Ovary (tissue), 9 donors: ENCODE data around the gene IL12A. TPM values are rescaled to one million over a fixed set of nuclear protein-coding genes. Genes with fewer than 3 reads are reported as not detected.

Source experiments
- DNase-seq, 5 donors: peaks; one replicate each; pipeline ENCODE4 v3.0.0-alpha.2; 2019 to 2020
- H3K27ac ChIP-seq, 2 donors: fragments of 200-600 bp; one replicate each; pipeline versions ENCODE4 v1.5.1 to v1.8.0; 2019 to 2022
- H3K27me3 ChIP-seq: fragments of 200-600 bp; one replicate; pipeline ENCODE4 v1.8.0; 2022
- H3K36me3 ChIP-seq: fragments of 200-600 bp; sonication (generic); one replicate; pipeline ENCODE4 v1.5.1; 2019
- H3K4me1 ChIP-seq: one replicate; pipeline ENCODE4 v1.8.1; 2013; ENCODE audit warnings: mild to moderate bottlenecking, moderate library complexity; ENCODE audit not compliant: insufficient read depth
- H3K4me3 ChIP-seq: fragments of 200-600 bp; sonication (generic); one replicate; pipeline ENCODE4 v1.5.1; 2017
- H3K9me3 ChIP-seq, 2 donors: fragments of 200-600 bp in 1 of 2; sonication (generic) in 1 of 2; one replicate each; pipeline versions ENCODE4 v1.5.1 to v1.8.1; 2013 to 2019; ENCODE audit warnings: mild to moderate bottlenecking in 1 of 2, moderate library complexity in 1 of 2
- EP300 ChIP-seq: sonication (generic); formaldehyde crosslinking; IDR thresholded peaks from one replicate; pipeline ENCODE4 v1.6.1; 2017; ENCODE audit warnings: antibody characterized with exemption
- POLR2A ChIP-seq: fragments of 450-650 bp; IDR thresholded peaks from one replicate; pipeline ENCODE4 v1.6.1; 2017; ENCODE audit warnings: antibody characterized with exemption, mild to moderate bottlenecking, moderate library complexity
- WGBS, 3 donors: extraction: QIAGEN DNeasy Blood & Tissue Kit in 1 of 3; methylation state at CpG; one replicate each; pipeline versions ENCODE4 v1.1.5 to v1.1.7; 2013 to 2017; 5-methylcytosine and 5-hydroxymethylcytosine counted together
- intact Hi-C, 4 donors: fragments of 100-400 bp; cut with DNase I; formaldehyde crosslinking; loops; one replicate each; pipeline versions ENCODE4 v1.11.0 to v1.15.1; 2022 to 2023
- polyA plus RNA-seq, 2 donors: library from polyadenylated mRNA; stranded (reverse); fragments of 200-250 nt in 1 of 2; fragments of 350-450 nt in 1 of 2; fragmentation: Illumina TruSeq in 1 of 2; extraction: RNeasy Lipid Tissue Mini Kit (QIAGEN cat#74804) in 1 of 2; gene quantifications; one replicate each; pipeline ENCODE4 v1.2.3, GENCODE V29; 2013 to 2014
- total RNA-seq, 7 donors: library from RNA; depleted of rRNA in 2 of 7; stranded (reverse); fragments of >200 nt in 2 of 7; fragmentation: NEBNext Ultra II Directional in 3 of 7; extraction: Animal tissue kit (Norgen Biotek cat#: 25700) in 3 of 7; gene quantifications; one replicate each; pipeline versions ENCODE4 v1.1.0 to v1.2.4, GENCODE V29; 2016 to 2023
- TF ChIP-seq, protein P1 (sequence below), 3 donors: fragments of 450-650 bp in 2 of 3; fragments of 200-600 bp in 1 of 3; IDR thresholded peaks; one replicate each; pipeline versions ENCODE4 v1.5.1 to v1.8.0; 2016 to 2022; ENCODE audit warnings: antibody characterized with exemption in 3 of 3, mild to moderate bottlenecking in 1 of 3
- donor health status: DM: no; HTN: no; CAD: no; lungs with moderate emphysema.
- donor health status: DM: no; HTN: no; CAD: no.
- donor health status: Bipolar disorder and iron deficiency.
- donor health status: DM: yes; HTN: yes; CAD: no.
- donor health status: DM: no; HTN: no; CAD: no.
- donor health status: DM: yes; HTN: yes; CAD: no.

IL12A gene
- total and polyA plus RNA-seq, 9 donors: 0.15 to 6.0 (median 0.44) TPM; not detected in 1

DNA sequence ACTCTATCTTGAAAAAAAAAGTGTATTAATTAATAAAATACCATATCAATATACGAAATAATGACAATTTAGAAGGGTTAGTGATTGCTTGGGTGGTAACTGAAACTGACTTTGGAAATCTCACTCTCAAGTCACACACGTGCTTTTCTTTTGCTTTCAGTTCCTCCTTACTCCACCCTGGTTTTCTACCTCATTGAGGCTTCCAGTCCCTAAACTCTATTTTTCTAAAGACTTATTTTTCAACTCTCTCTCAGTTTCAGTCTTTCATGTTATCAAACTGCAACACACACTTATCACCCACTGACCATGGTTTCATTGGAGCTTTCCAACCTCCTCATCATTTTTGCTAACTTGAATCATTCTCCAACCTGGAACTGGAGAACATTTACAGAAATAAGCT, 23.5 kb downstream of the IL12A start:
- Histone ChIP-seq H3K27me3 (no peaks in the 10 kb centered on the region), H3K27ac (no peak overlapping the region), H3K36me3 (no peaks in the 10 kb centered on the region), H3K9me3 (no peaks in the 10 kb centered on the region), H3K4me1 (no peaks in the 10 kb centered on the region), H3K4me3 (no peak overlapping the region)
- WGBS, 3 donors: 64 to 76% (median 69%) methylated on average over 2 of the region's 2 CpGs
- no peak for DNase-seq
- TF ChIP-seq POLR2A: no peak
- no peak for TF ChIP-seq EP300
- TF ChIP-seq, protein P1, sequence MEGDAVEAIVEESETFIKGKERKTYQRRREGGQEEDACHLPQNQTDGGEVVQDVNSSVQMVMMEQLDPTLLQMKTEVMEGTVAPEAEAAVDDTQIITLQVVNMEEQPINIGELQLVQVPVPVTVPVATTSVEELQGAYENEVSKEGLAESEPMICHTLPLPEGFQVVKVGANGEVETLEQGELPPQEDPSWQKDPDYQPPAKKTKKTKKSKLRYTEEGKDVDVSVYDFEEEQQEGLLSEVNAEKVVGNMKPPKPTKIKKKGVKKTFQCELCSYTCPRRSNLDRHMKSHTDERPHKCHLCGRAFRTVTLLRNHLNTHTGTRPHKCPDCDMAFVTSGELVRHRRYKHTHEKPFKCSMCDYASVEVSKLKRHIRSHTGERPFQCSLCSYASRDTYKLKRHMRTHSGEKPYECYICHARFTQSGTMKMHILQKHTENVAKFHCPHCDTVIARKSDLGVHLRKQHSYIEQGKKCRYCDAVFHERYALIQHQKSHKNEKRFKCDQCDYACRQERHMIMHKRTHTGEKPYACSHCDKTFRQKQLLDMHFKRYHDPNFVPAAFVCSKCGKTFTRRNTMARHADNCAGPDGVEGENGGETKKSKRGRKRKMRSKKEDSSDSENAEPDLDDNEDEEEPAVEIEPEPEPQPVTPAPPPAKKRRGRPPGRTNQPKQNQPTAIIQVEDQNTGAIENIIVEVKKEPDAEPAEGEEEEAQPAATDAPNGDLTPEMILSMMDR (IDR thresholded peaks at IDR 0.05): no peak
- intact Hi-C loops: no loop called here

DNA sequence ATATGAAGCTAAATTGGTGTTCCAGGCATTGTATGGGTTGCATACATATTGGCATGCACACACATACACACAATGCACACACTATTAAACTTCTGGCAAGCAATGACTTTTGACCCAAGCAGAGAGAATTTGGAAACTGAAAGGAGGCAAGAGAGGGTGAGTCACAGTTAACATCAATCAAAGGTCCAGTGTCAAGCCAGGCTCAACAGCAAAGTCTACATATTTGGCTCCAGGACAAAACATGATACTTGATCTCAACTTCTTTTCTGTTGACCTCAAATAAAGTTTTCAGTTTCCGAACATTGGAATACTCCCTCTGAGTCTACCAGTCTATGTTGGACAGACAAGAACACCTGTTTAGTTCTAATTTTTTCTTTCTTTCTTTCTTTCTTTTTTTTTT, 28.3 kb downstream of the IL12A start:
- Histone ChIP-seq H3K27ac (no peak overlapping the region), H3K4me3 (no peak overlapping the region), H3K27me3 (no peaks in the 10 kb centered on the region), H3K9me3 (no peaks in the 10 kb centered on the region), H3K4me1 (no peaks in the 10 kb centered on the region), H3K36me3 (no peaks in the 10 kb centered on the region)
- no peak for TF ChIP-seq POLR2A
- TF ChIP-seq, protein P1 (IDR thresholded peaks at IDR 0.05): no peak
- no peak for TF ChIP-seq EP300
- WGBS, 3 donors: 45 to 62% (median 49%) methylated on average over 1 of the region's 1 CpG
- no peak for DNase-seq
- intact Hi-C loops: no loop called here

DNA sequence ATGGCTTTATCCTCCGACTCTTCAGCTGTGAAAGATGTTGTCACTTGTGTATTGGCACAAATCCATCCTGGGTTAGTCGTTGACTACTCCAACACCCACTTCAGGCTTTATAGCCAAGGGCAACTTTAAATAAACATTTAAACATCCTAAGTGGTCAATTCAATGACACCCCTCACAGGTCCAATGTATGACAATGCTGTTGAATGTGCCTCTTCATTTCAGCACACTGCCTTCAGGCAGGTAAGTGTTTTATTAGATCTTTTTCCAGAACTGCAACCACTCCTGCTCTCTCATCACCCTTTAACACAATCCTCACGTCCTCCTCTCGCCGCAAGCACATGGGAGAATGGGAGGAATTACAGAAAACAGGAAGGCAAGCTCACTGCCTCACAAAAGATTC, 30.3 kb downstream of the IL12A start:
- intact Hi-C loops: no loop called here
- H3K9me3 ChIP-seq: no peaks in the 10 kb centered on the region

DNA sequence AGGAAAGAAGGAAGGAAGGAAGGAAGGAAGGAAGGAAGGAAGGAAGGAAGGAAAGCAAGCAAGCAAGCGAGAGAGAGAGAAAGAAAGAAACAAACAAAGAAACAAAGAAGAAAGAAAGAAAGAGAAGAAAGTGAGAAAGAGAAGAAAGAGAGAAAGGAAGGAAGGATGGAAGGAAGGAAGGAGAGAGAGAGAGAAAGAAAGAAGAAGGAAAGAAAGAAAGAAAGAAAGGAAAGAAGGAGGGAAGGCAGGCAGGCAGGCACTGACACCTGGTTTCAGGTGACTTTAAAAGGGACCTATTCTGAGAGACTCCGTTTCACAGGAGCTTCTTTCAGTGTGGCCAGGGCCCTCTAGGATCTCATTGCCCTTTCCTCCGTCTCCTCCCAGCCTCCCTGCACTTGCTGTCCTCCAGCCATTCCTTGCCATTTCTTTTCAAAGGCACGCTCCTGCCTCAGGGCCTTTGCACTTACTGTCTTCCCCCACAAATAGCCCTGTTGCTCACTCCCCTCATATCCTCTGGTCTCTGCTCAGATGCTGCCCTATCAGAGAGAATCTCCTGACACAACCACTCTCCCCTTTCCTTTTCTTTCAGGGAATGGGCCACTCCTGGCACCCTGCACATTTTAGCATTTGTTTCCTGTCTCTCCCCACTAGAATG, 31.5 kb downstream of the IL12A start:
- H3K27ac ChIP-seq: no peak overlapping the region
- no peaks in the 10 kb centered on the region for H3K36me3 ChIP-seq
- intact Hi-C loops: no loop called here
- no peak for DNase-seq
- H3K4me1 ChIP-seq: no peaks in the 10 kb centered on the region
- H3K27me3 ChIP-seq: no peaks in the 10 kb centered on the region
- no peak overlapping the region for H3K4me3 ChIP-seq
- 82 to 87% (median 87%) methylated on average over 4 of the region's 4 CpGs for WGBS, 3 donors
- no peak for TF ChIP-seq EP300
- TF ChIP-seq, protein P1 (IDR thresholded peaks at IDR 0.05): no peak
- TF ChIP-seq POLR2A: no peak
- H3K9me3 ChIP-seq: no peaks in the 10 kb centered on the region

More for the DNA sequence above, 30.3 kb downstream of the IL12A start:
- Histone ChIP-seq H3K27me3 (no peaks in the 10 kb centered on the region), H3K27ac (no peak overlapping the region), H3K4me1 (no peaks in the 10 kb centered on the region), H3K36me3 (no peaks in the 10 kb centered on the region), H3K4me3 (no peak overlapping the region)
- TF ChIP-seq EP300: no peak
- DNase-seq: no peak
- WGBS, 3 donors: 57 to 65% (median 63%) methylated on average over 5 of the region's 5 CpGs

DNA sequence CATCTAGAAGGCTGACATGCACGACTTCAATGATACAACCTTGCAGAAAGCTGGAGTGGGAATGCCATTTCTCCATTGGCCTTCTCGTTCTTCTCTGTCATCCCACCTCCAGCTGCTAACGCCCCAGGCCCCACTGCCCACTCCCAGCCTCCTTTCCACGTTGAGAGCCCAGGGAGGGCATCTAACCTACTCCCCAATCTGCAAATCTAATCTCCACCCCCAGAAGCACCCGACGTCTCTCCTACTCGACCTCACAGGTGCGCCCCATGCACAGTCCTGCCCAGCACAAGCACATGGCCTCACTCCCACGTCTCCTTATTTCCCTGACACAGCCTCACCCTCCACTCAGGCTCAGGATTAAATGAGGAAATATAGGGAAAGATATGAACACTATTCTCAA, 33.4 kb downstream of the IL12A start:
- Histone ChIP-seq H3K4me1 (no peaks in the 10 kb centered on the region), H3K36me3 (no peaks in the 10 kb centered on the region), H3K27me3 (no peaks in the 10 kb centered on the region), H3K4me3 (no peak overlapping the region), H3K9me3 (no peaks in the 10 kb centered on the region), H3K27ac (no peak overlapping the region)
- no peak for DNase-seq
- WGBS, 3 donors: 57 to 70% (median 64%) methylated on average over 9 of the region's 9 CpGs
- intact Hi-C loops: no loop called here
- TF ChIP-seq EP300: no peak
- TF ChIP-seq, protein P1 (IDR thresholded peaks at IDR 0.05): no peak
- no peak for TF ChIP-seq POLR2A
